Neural progenitor cell (in vitro differentiated cells): ENCODE data around the gene SETD2. TPM values are rescaled to one million over a fixed set of nuclear protein-coding genes. Genes with fewer than 3 reads are reported as not detected.

ENCODE experiments used
- DNase-seq: peaks from one replicate; pipeline ENCODE4 v3.0.0-alpha.2; 2016; ENCODE audit warnings: low spot score
- H2AFZ ChIP-seq: fragments of 200-600 bp; sonication (generic); replicated peaks from 2 replicates; pipeline ENCODE4 v1.6.1; 2016; ENCODE audit warnings: antibody characterized with exemption
- H3F3A ChIP-seq: fragments of 200-600 bp; sonication (generic); 2 replicates; pipeline ENCODE4 v1.6.1; 2016; ENCODE audit warnings: antibody characterized with exemption, low read depth
- H3K27ac ChIP-seq: fragments of 200-600 bp; sonication (generic); 2 replicates; pipeline ENCODE4 v1.5.1; 2016; ENCODE audit warnings: mild to moderate bottlenecking
- H3K27me3 ChIP-seq: fragments of 200-600 bp; sonication (generic); 2 replicates; pipeline ENCODE4 v1.6.1; 2016; ENCODE audit warnings: mild to moderate bottlenecking, moderate library complexity
- H3K36me3 ChIP-seq: fragments of 200-600 bp; sonication (generic); 2 replicates; pipeline ENCODE4 v1.5.1; 2016
- H3K4me1 ChIP-seq: fragments of 200-600 bp; sonication (generic); 2 replicates; pipeline ENCODE4 v1.6.1; 2016; ENCODE audit warnings: mixed run types
- H3K4me2 ChIP-seq: fragments of 200-600 bp; sonication (generic); 2 replicates; pipeline ENCODE4 v1.6.1; 2016
- H3K4me3 ChIP-seq: fragments of 200-600 bp; sonication (generic); 2 replicates; pipeline ENCODE4 v1.5.1; 2016
- H3K79me2 ChIP-seq: fragments of 200-600 bp; sonication (generic); 2 replicates; pipeline ENCODE4 v1.6.1; 2016; ENCODE audit warnings: low read depth
- H3K9ac ChIP-seq: fragments of 200-600 bp; sonication (generic); 2 replicates; pipeline ENCODE4 v1.6.1; 2016
- H3K9me3 ChIP-seq: fragments of 200-600 bp; sonication (generic); 2 replicates; pipeline ENCODE4 v1.5.1; 2016; ENCODE audit warnings: low read depth
- H4K20me1 ChIP-seq: fragments of 200-600 bp; sonication (generic); 2 replicates; pipeline ENCODE4 v1.6.1; 2016; ENCODE audit warnings: low read depth
- H3K27ac Mint-ChIP-seq: 3 replicates; pipeline ENCODE4 v1.8.0; 2021; ENCODE audit warnings: mixed read lengths
- H3K27me3 Mint-ChIP-seq: 2 replicates; pipeline ENCODE4 v1.8.0; 2022; ENCODE audit warnings: low read depth, mild to moderate bottlenecking, inconsistent platforms, moderate library complexity, mixed read lengths; ENCODE audit not compliant: insufficient read depth
- H3K36me3 Mint-ChIP-seq: 3 replicates; pipeline ENCODE4 v1.8.0; 2021; ENCODE audit warnings: mixed read lengths
- H3K4me1 Mint-ChIP-seq: 3 replicates; pipeline ENCODE4 v1.8.0; 2021; ENCODE audit warnings: mixed read lengths
- H3K4me3 Mint-ChIP-seq: 3 replicates; pipeline ENCODE4 v1.8.0; 2021; ENCODE audit warnings: mild to moderate bottlenecking, moderate library complexity, mixed read lengths
- H3K9me3 Mint-ChIP-seq: 3 replicates; pipeline ENCODE4 v1.8.0; 2020; ENCODE audit warnings: mixed read lengths
- EZH2 ChIP-seq: fragments of 200-600 bp; sonication (generic); IDR thresholded peaks from 2 replicates; pipeline ENCODE4 v1.6.1; 2017; ENCODE audit warnings: antibody characterized with exemption, mild to moderate bottlenecking, moderate library complexity
- EZH2phosphoT487 ChIP-seq: fragments of 200-600 bp; sonication (generic); IDR thresholded peaks from 2 replicates; pipeline ENCODE4 v1.6.1; 2017; ENCODE audit warnings: antibody characterized with exemption
- total RNA-seq: library from RNA; depleted of rRNA; stranded (reverse); fragments of >200 nt; gene quantifications from 2 replicates; pipeline ENCODE4 v1.2.3, GENCODE V29; 2015; ENCODE audit warnings: low replicate concordance
- TF ChIP-seq, protein P1 (sequence below): fragments of 200-600 bp; sonication (generic); IDR thresholded peaks from 2 replicates; pipeline ENCODE4 v1.5.1; 2017; ENCODE audit warnings: antibody characterized with exemption, mild to moderate bottlenecking

SETD2 gene
- total RNA-seq, 1 donor from 2014 or later = 46.0 TPM

DNA sequence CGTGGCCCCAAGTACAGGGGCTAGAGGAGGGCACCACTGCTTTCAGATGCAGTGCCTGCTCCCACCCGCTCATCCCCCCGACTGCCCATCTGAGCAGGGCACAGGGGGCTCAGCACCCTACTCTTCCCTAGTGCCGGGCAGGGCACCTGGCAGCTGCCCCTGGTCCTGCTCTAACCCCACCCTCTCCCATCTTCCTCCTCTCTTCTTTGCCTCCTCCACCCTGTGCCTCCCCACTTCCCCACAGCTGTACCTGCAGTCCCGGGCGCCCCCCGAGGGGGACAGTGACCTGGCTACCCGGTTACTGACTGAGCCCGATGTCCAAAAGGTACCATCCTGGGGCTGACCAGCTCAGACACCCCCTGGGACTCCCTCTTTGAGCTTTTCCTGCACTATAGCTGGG, 171.7 kb downstream of the SETD2 start:
- no peaks in the 10 kb centered on the region for H3K27me3 ChIP-seq
- no peak overlapping the region for H2AFZ ChIP-seq
- H3F3A ChIP-seq = no peaks in the 10 kb centered on the region
- TF ChIP-seq, protein P1, sequence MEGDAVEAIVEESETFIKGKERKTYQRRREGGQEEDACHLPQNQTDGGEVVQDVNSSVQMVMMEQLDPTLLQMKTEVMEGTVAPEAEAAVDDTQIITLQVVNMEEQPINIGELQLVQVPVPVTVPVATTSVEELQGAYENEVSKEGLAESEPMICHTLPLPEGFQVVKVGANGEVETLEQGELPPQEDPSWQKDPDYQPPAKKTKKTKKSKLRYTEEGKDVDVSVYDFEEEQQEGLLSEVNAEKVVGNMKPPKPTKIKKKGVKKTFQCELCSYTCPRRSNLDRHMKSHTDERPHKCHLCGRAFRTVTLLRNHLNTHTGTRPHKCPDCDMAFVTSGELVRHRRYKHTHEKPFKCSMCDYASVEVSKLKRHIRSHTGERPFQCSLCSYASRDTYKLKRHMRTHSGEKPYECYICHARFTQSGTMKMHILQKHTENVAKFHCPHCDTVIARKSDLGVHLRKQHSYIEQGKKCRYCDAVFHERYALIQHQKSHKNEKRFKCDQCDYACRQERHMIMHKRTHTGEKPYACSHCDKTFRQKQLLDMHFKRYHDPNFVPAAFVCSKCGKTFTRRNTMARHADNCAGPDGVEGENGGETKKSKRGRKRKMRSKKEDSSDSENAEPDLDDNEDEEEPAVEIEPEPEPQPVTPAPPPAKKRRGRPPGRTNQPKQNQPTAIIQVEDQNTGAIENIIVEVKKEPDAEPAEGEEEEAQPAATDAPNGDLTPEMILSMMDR = no peak
- no peak for TF ChIP-seq EZH2phosphoT487
- no peak for TF ChIP-seq EZH2
- Mint-ChIP-seq H3K36me3 (no peaks in the 10 kb centered on the region), H3K27me3 (peaks cover 5% of the 10 kb centered on the region), H3K27ac (no peak overlapping the region), H3K4me3 (no peak overlapping the region), H3K4me1 (peaks cover 2% of the 10 kb centered on the region), H3K9me3 (no peaks in the 10 kb centered on the region)
- no peaks in the 10 kb centered on the region for H4K20me1 ChIP-seq
- no peak overlapping the region for H3K27ac ChIP-seq
- no peaks in the 10 kb centered on the region for H3K36me3 ChIP-seq
- H3K4me2 ChIP-seq = no peak overlapping the region
- no peak for DNase-seq
- H3K9me3 ChIP-seq = no peaks in the 10 kb centered on the region
- no peak overlapping the region for H3K9ac ChIP-seq
- no peaks in the 10 kb centered on the region for H3K79me2 ChIP-seq
- H3K4me1 ChIP-seq = peaks cover 2% of the 10 kb centered on the region
- no peak overlapping the region for H3K4me3 ChIP-seq

DNA sequence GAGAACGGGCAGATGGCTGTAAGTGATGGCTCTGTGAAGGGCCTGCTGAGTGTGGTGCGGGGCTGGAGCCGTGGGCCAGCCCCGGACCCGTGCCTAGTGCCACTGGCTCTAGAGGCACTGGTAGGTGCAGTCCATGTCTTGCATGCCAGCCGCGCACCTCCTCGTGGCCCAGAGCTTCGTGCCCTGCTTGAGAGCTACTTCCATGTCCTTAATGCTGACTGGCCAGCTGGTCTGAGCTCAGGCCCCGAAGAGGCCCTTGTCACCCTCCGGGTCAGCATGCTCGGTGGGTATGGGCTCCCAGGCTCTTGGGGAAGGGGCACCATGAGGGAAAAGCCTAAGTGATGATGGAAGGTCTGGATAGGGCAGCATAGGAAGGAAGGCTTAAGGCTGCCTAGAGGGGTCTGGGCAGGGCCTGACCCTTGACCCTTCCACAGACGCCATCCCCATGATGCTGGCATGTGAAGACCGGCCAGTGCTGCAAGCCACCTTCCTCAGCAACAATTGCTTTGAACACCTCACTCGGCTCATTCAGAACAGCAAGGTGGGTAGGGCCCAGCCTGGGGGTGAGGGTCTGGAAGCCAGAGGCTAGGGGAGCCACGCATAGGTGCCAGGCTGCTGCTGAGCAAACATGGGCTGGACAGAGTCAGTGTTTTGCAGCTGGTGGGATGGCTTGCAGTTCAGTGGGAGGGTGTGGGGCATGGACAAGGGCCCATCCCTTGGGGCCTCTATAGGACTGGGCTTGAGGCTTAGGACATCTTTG, 172.3 kb downstream of the SETD2 start:
- no peaks in the 10 kb centered on the region for H3K79me2 ChIP-seq
- H3K27me3 ChIP-seq = no peaks in the 10 kb centered on the region
- no peaks in the 10 kb centered on the region for H3K9me3 ChIP-seq
- H3K9me3 Mint-ChIP-seq = no peaks in the 10 kb centered on the region
- peaks cover 5% of the 10 kb centered on the region for H3K4me1 ChIP-seq
- H3F3A ChIP-seq = no peaks in the 10 kb centered on the region
- no peak overlapping the region for H3K4me3 ChIP-seq
- no peak for DNase-seq
- no peak overlapping the region for H3K4me3 Mint-ChIP-seq
- H3K27ac Mint-ChIP-seq = no peak overlapping the region
- H3K27me3 Mint-ChIP-seq = peaks cover 3% of the 10 kb centered on the region
- no peak overlapping the region for H3K4me2 ChIP-seq
- TF ChIP-seq, protein P1 = no peak
- TF ChIP-seq EZH2phosphoT487 (no peak), EZH2 (no peak)
- no peak overlapping the region for H3K9ac ChIP-seq
- H2AFZ ChIP-seq = no peak overlapping the region
- no peaks in the 10 kb centered on the region for H3K36me3 ChIP-seq
- H3K27ac ChIP-seq = no peak overlapping the region
- H3K4me1 Mint-ChIP-seq = peaks cover 2% of the 10 kb centered on the region
- no peaks in the 10 kb centered on the region for H3K36me3 Mint-ChIP-seq
- H4K20me1 ChIP-seq = no peaks in the 10 kb centered on the region

DNA sequence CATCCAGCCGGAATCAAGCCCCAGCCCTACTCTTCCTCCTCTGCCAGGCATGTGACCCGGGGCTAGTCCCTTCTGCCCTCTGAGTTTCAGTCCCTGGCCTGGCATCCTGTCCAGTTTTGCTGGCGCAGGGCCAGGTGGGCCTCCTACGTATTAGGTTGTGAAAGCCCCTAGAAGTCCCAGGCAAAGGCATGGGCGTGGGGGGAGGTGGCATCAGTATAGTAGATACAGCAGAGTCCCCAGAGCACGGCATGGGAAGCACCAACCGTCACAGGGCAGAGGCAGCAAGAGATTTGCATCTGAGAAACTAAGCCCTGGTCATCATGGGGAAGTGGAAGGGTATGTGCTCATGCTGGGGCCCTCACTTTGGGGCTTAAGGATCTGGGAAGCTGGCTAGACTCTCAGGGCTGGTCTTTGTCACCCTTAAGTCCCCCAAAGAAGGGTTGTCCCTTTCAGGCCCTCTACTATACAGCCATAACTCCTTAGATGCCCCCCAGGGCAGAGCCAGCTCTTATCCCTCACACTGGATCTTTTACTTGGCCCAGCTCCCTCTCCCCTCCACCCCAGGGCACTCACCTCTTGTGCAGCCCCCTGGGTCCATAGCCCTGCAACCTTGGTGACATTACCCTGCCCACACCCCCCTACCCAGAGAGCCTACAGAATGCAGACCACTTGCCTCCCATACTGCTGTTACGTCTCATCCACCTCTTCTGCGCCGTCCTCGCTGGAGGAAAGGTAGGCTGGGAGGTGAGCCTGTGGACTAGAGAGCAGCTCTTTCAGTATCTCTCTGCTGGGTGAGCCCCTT, 173.1 kb downstream of the SETD2 start:
- peaks cover 5% of the 10 kb centered on the region for H3K4me1 ChIP-seq
- no peak for DNase-seq
- no peak overlapping the region for H3K27ac ChIP-seq
- Mint-ChIP-seq H3K36me3 (no peaks in the 10 kb centered on the region), H3K4me1 (peaks cover 2% of the 10 kb centered on the region), H3K9me3 (no peaks in the 10 kb centered on the region), H3K4me3 (no peak overlapping the region), H3K27me3 (peaks cover 6% of the 10 kb centered on the region), H3K27ac (no peak overlapping the region)
- H3K4me2 ChIP-seq = no peak overlapping the region
- H2AFZ ChIP-seq = no peak overlapping the region
- no peaks in the 10 kb centered on the region for H3K36me3 ChIP-seq
- TF ChIP-seq EZH2 = no peak
- TF ChIP-seq EZH2phosphoT487 = no peak
- TF ChIP-seq, protein P1 = no peak
- H3K27me3 ChIP-seq = no peaks in the 10 kb centered on the region
- H3K4me3 ChIP-seq = no peak overlapping the region
- no peaks in the 10 kb centered on the region for H3F3A ChIP-seq
- no peaks in the 10 kb centered on the region for H3K79me2 ChIP-seq
- H4K20me1 ChIP-seq = no peaks in the 10 kb centered on the region
- H3K9ac ChIP-seq = peak overlapping the region; percentile 30
- H3K9me3 ChIP-seq = no peaks in the 10 kb centered on the region
